Measurements from ENCODE around the gene PLEKHO2. TPM values are rescaled to one million over a fixed set of nuclear protein-coding genes. Genes with fewer than 3 reads are reported as not detected.

PLEKHO2 gene
- total RNA-seq, 1 donor from 2014 or later = 4.2 TPM

- H3K36me3 ChIP-seq (ENCODE audit: control insufficient read depth, insufficient read depth, low read length) = no peaks in the 10 kb centered on the region
- no peaks in the 10 kb centered on the region for H3K27me3 ChIP-seq (ENCODE audit: control insufficient read depth, insufficient read depth, low read length)
- no peak overlapping the region for H3K4me3 ChIP-seq (ENCODE audit: low read depth, low read length)
- DNase-seq (ENCODE audit: low read depth) (no peak), FAIRE-seq (no peak)
- TF ChIP-seq CTCF (IDR thresholded peaks at IDR 0.05; ENCODE audit: insufficient read depth, low read length, severe bottlenecking) = no peak
Measured at GRCh38 chr15:64847876-64848716, 6.4 kb downstream of the PLEKHO2 start.

DNA sequence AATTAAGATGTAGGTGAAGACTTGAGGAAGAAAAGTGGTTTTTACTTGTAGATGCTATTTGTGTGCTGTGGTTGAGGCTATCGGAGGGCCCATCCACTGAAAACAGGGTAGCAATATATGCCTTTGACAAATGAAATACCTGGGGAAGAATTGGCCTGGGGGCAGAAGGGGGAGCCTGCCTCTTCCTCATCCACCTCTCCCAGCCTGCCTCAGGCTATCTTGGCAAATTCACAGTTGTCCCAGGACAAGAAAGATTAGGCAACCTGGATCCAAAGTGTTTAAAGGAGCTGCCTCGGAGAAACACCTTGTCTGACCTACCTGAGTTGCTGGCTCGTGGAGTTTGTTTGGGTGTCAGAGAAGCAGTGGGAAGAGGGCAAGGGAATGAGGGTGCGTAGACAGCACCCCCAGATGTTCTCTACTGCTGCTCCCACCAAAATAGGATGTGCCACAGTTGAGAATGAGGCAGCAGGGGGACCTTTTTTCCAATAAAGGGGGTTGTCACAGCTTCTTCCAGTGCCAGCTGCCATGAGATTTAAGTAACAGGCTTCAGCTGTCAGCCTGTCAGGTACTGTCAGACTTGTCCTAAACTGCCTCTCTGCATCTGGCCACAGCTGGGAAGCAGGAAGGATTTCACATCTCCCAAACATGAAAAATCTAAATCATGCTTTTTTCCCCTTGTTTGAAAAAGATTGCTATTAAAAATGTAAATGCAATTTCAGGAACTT lies 9.2 kb downstream of the PLEKHO2 start:
- FAIRE-seq (no peak), DNase-seq (ENCODE audit: low read depth) (no peak)
- no peaks in the 10 kb centered on the region for H3K27me3 ChIP-seq (ENCODE audit: control insufficient read depth, insufficient read depth, low read length)
- H3K4me3 ChIP-seq (ENCODE audit: low read depth, low read length) = no peak overlapping the region
- TF ChIP-seq CTCF (IDR thresholded peaks at IDR 0.05; ENCODE audit: insufficient read depth, low read length, severe bottlenecking) = no peak
- peaks cover 1% of the 10 kb centered on the region for H3K36me3 ChIP-seq (ENCODE audit: control insufficient read depth, insufficient read depth, low read length)

DNA sequence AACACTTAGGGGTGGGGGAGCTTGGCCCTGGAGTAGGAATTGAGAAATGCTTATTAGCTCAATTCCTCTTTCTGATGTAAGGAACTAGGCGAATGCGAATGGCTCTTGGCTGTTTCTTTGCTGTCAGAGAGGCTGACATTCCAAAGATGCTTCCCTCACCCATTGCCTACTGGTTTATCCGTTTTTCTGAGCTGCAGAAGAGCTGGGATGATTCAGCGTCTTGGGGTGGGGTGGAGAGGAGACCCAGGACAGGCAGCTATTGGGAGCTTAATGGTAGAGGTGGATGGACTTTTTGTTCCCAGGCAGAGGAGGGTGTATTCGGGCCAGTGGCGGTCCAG lies 9.8 kb downstream of the PLEKHO2 start:
- no peak overlapping the region for H3K4me3 ChIP-seq (ENCODE audit: low read depth, low read length)
- H3K36me3 ChIP-seq (ENCODE audit: control insufficient read depth, insufficient read depth, low read length) = peaks cover 1% of the 10 kb centered on the region
- H3K27me3 ChIP-seq (ENCODE audit: control insufficient read depth, insufficient read depth, low read length) = no peaks in the 10 kb centered on the region
- no peak for TF ChIP-seq CTCF (IDR thresholded peaks at IDR 0.05; ENCODE audit: insufficient read depth, low read length, severe bottlenecking)
- no peak for FAIRE-seq
- no peak for DNase-seq (ENCODE audit: low read depth)

DNA sequence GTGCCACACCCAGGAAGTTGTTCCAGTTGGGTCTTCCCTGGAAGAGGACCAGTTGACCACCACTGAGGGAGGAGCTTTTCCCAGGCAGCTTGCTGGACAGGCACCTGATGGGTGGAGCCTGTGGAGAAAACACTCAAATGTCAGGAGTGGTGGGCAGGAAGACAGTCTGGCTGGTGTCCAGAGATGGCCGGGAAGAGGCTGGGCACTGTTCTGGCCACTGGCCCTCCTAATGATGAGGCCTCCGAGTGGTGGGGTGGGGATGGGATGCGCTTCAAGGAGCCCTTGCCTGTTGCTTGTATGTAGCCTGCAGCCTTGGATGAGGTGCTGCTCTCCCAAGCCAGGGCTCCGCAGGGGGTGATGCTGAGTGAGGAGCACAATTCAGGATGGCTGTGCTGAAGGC lies 12.3 kb downstream of the PLEKHO2 start:
- no peak for TF ChIP-seq CTCF (IDR thresholded peaks at IDR 0.05; ENCODE audit: insufficient read depth, low read length, severe bottlenecking)
- DNase-seq (ENCODE audit: low read depth) (no peak), FAIRE-seq (no peak)
- Histone ChIP-seq H3K36me3 (ENCODE audit: control insufficient read depth, insufficient read depth, low read length) (peaks cover 1% of the 10 kb centered on the region), H3K27me3 (ENCODE audit: control insufficient read depth, insufficient read depth, low read length) (no peaks in the 10 kb centered on the region), H3K4me3 (ENCODE audit: low read depth, low read length) (no peak overlapping the region)

- H3K4me3 ChIP-seq (ENCODE audit: low read depth, low read length) = no peak overlapping the region
- H3K36me3 ChIP-seq (ENCODE audit: control insufficient read depth, insufficient read depth, low read length) = peaks cover 1% of the 10 kb centered on the region
- DNase-seq (ENCODE audit: low read depth) (no peak), FAIRE-seq (no peak)
- TF ChIP-seq CTCF (IDR thresholded peaks at IDR 0.05; ENCODE audit: insufficient read depth, low read length, severe bottlenecking) = no peak
- no peaks in the 10 kb centered on the region for H3K27me3 ChIP-seq (ENCODE audit: control insufficient read depth, insufficient read depth, low read length)
Measured at GRCh38 chr15:64854526-64854925, 12.8 kb downstream of the PLEKHO2 start.

Measured in bronchial epithelial cell (primary cell).